Small intestine (tissue), 7 donors: Measurements from ENCODE around the gene TXNRD2. TPM values are rescaled to one million over a fixed set of nuclear protein-coding genes. Genes with fewer than 3 reads are reported as not detected.

Experiments
- DNase-seq, 2 donors: peaks; one replicate each; pipeline versions ENCODE4 v3.0.0 to v3.0.0-alpha.2; 2013
- FAIRE-seq: peaks from 2 replicates; lab custom pipeline; 2012; peaks lifted over from hg19 to GRCh38; lab: Jason Lieb, UNC
- H3K27ac ChIP-seq, 3 donors: one replicate each; pipeline ENCODE4 v1.5.1; 2013; ENCODE audit warnings: low read length in 2 of 3, mild to moderate bottlenecking in 2 of 3, control low read depth in 1 of 3, inconsistent platforms in 1 of 3, low read depth in 1 of 3, moderate library complexity in 1 of 3
- H3K27me3 ChIP-seq, 3 donors: one replicate each; pipeline ENCODE4 v1.6.1; 2013; ENCODE audit warnings: low read length in 3 of 3, inconsistent platforms in 1 of 3; ENCODE audit not compliant: control insufficient read depth in 3 of 3, insufficient read depth in 3 of 3
- H3K36me3 ChIP-seq, 3 donors: one replicate each; pipeline ENCODE4 v1.6.1; 2013; ENCODE audit warnings: low read length in 3 of 3, inconsistent platforms in 1 of 3, low read depth in 1 of 3, mild to moderate bottlenecking in 1 of 3, moderate library complexity in 1 of 3; ENCODE audit not compliant: control insufficient read depth in 3 of 3, insufficient read depth in 2 of 3
- H3K4me1 ChIP-seq, 3 donors: one replicate each; pipeline ENCODE4 v1.6.1; 2013; ENCODE audit warnings: low read length in 2 of 3, inconsistent platforms in 1 of 3, low read depth in 1 of 3, mild to moderate bottlenecking in 1 of 3, moderate library complexity in 1 of 3; ENCODE audit not compliant: control insufficient read depth in 3 of 3, insufficient read depth in 2 of 3
- H3K4me3 ChIP-seq, 3 donors: one replicate each; pipeline ENCODE4 v1.5.1; 2013; ENCODE audit warnings: low read length in 3 of 3, control low read depth in 1 of 3, inconsistent platforms in 1 of 3, low read depth in 1 of 3, mild to moderate bottlenecking in 1 of 3, moderate library complexity in 1 of 3
- H3K9me3 ChIP-seq, 2 donors: one replicate each; pipeline ENCODE4 v1.6.1; 2013; ENCODE audit warnings: low read depth in 1 of 2, low read length in 1 of 2; ENCODE audit not compliant: control insufficient read depth in 2 of 2, insufficient read depth in 1 of 2
- WGBS, 3 donors: extraction: QIAGEN DNeasy Blood & Tissue Kit; methylation state at CpG; one replicate each; pipeline ENCODE4 v1.1.7; 2013; 5-methylcytosine and 5-hydroxymethylcytosine counted together
- polyA plus RNA-seq, 4 donors: library from polyadenylated mRNA; stranded (reverse) in 3 of 4; unstranded in 1 of 4; fragments of 200-250 nt in 3 of 4; fragments of 120-200 nt in 1 of 4; gene quantifications; one replicate each; pipeline versions ENCODE4 v1.2.1 to v1.2.3, GENCODE V29; 2013
- donor health status: healthy with polysubstance abuse.
- donor health status: control.
- donor health status: control.
- donor health status: Bipolar disorder and iron deficiency.
- donor health status: healthy.

Gene TXNRD2
- polyA plus RNA-seq, 4 donors, result 16.8 to 43.8 (median 29.5) TPM

GRCh38 chr22:19882446-19883381, 58.9 kb downstream of the TXNRD2 start:
- Histone ChIP-seq H3K9me3 (no peaks in the 10 kb centered on the region), H3K4me3 (no peak overlapping the region), H3K27me3 (no peaks in the 10 kb centered on the region), H3K4me1 (peaks cover 0 to 7% (median 0%) of the 10 kb centered on the region in 3 donors), H3K36me3 (peaks cover 0 to 57% (median 0%) of the 10 kb centered on the region in 3 donors), H3K27ac (no peak overlapping the region)
- DNase-seq, result no peak
- no peak for FAIRE-seq
- 91 to 94% (median 92%) methylated on average over 26 of the region's 26 CpGs for WGBS, 3 donors

- WGBS, 3 donors, result 62 to 86% (median 76%) methylated on average over 26 to 27 of the region's 27 CpGs
- FAIRE-seq (no peak), DNase-seq (peak in 1 of 2 donors; percentile 61)
- peak overlapping the region in 1 of 3 donors; percentile 38 for H3K27ac ChIP-seq
- H3K27me3 ChIP-seq, result no peaks in the 10 kb centered on the region
- H3K36me3 ChIP-seq, result peaks cover 0 to 54% (median 0%) of the 10 kb centered on the region in 3 donors
- H3K9me3 ChIP-seq, result no peaks in the 10 kb centered on the region
- H3K4me3 ChIP-seq, result no peak overlapping the region
- peaks cover 0 to 7% (median 0%) of the 10 kb centered on the region in 3 donors for H3K4me1 ChIP-seq
Measured at GRCh38 chr22:19880786-19881569, 60.6 kb downstream of the TXNRD2 start.

DNA sequence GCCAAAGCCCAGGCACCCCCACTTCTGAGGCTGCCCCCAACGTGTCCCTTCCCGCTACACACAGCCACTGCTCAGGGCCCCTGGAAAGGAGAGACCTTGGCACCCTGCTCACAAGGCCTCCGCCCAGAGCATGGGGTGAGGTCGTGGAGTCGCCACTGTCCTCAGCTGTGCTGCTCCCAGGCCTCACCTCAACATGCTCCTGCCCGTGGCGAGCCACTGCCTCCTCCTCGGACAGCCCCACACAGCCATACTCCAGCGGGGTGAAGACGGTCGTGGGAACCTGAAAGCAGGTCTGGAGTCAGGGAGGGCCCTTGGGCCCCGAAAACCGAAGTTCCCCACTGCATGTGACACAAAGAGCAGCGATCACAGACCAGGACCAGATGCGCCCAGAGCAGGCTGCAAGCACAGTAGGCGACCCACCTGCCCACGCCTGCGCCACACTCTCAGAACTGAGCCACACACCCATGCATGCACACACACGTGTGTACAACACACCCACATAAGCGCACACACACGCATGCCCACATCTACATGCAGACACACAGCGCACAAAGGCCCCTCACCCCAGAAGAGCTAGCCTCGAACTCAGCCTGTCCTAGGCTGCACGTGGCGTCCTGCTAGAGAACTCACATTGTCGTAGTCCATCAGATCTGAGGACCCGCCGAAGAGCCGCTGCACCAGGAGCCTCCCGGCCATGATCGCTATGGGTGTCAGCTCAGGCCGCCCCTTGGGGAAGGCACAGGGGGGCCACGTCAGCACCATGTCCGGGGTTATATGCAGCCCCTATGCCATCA, 61.4 kb downstream of the TXNRD2 start:
- Histone ChIP-seq H3K27ac (peak overlapping the region in 1 of 3 donors; percentile 38), H3K9me3 (no peaks in the 10 kb centered on the region), H3K27me3 (no peaks in the 10 kb centered on the region), H3K4me3 (no peak overlapping the region), H3K4me1 (peaks cover 0 to 7% (median 0%) of the 10 kb centered on the region in 3 donors), H3K36me3 (peaks cover 0 to 60% (median 0%) of the 10 kb centered on the region in 3 donors)
- 90 to 93% (median 92%) methylated on average over 34 of the region's 34 CpGs for WGBS, 3 donors
- DNase-seq, result no peak
- no peak for FAIRE-seq

GRCh38 chr22:19879643-19879991, 62.0 kb downstream of the TXNRD2 start:
- H3K36me3 ChIP-seq, result peaks cover 0 to 65% (median 0%) of the 10 kb centered on the region in 3 donors
- DNase-seq (no peak), FAIRE-seq (no peak)
- H3K4me3 ChIP-seq, result no peak overlapping the region
- H3K9me3 ChIP-seq, result no peaks in the 10 kb centered on the region
- no peak overlapping the region for H3K27ac ChIP-seq
- H3K27me3 ChIP-seq, result no peaks in the 10 kb centered on the region
- 81 to 84% (median 81%) methylated on average over 2 to 4 of the region's 4 CpGs for WGBS, 3 donors
- peaks cover 0 to 7% (median 0%) of the 10 kb centered on the region in 3 donors for H3K4me1 ChIP-seq

GRCh38 chr22:19879246-19879570, 62.4 kb downstream of the TXNRD2 start:
- Histone ChIP-seq H3K27ac (no peak overlapping the region), H3K27me3 (no peaks in the 10 kb centered on the region), H3K4me1 (peaks cover 0 to 7% (median 0%) of the 10 kb centered on the region in 3 donors), H3K4me3 (no peak overlapping the region), H3K36me3 (peaks cover 0 to 66% (median 0%) of the 10 kb centered on the region in 3 donors), H3K9me3 (no peaks in the 10 kb centered on the region)
- 92 to 95% (median 93%) methylated on average over 13 of the region's 13 CpGs for WGBS, 3 donors
- no peak for FAIRE-seq
- DNase-seq, result no peak

GRCh38 chr22:19878461-19879245, 63.0 kb downstream of the TXNRD2 start:
- WGBS, 3 donors, result 88 to 93% (median 89%) methylated on average over 16 of the region's 16 CpGs
- Histone ChIP-seq H3K9me3 (no peaks in the 10 kb centered on the region), H3K27me3 (no peaks in the 10 kb centered on the region), H3K4me3 (no peak overlapping the region), H3K36me3 (peaks cover 0 to 69% (median 0%) of the 10 kb centered on the region in 3 donors), H3K4me1 (peaks cover 0 to 7% (median 0%) of the 10 kb centered on the region in 3 donors), H3K27ac (no peak overlapping the region)
- DNase-seq (no peak), FAIRE-seq (no peak)

DNA sequence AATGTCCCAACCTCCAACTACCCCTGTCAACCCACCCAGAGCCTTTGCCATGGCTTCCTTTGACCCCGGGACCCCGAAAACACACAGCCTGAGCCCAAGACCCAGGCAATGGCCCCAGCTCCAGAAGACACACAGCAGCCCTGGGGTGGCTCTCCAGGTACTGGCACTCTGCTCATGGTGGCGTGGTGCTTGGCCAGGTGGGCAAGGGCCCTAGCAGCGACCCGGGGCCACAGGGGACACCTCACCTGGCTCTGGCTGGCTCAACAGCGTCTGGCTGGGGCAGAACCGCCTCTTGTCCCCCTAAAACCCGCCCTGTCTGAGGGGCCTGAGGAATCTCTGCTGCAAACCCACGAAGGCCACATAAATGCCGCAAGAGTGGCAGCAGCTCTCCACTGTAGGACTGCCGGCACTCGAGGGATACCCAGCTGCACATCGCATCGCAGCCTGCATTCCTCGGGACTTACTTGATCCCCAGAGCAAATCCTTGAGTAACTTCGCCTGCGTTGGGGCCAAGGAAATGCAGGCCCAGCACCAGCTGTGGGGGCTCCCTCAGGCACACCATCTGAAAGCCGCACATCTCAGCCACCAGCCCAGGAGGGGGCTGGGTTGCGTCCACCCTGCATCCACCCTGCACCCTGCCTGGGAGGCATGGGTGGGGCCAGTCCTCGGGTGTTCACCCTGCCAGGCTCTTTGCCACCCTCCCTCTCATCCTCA, 63.8 kb downstream of the TXNRD2 start:
- 90 to 91% (median 90%) methylated on average over 20 of the region's 20 CpGs for WGBS, 3 donors
- Histone ChIP-seq H3K36me3 (peaks cover 0 to 64% (median 0%) of the 10 kb centered on the region in 3 donors), H3K4me3 (no peak overlapping the region), H3K27ac (no peak overlapping the region), H3K4me1 (peaks cover 0 to 7% (median 0%) of the 10 kb centered on the region in 3 donors), H3K27me3 (no peaks in the 10 kb centered on the region), H3K9me3 (no peaks in the 10 kb centered on the region)
- DNase-seq (no peak), FAIRE-seq (no peak)
